HepG2 (cell line): ENCODE data around the gene GJB2. TPM values are rescaled to one million over a fixed set of nuclear protein-coding genes. Genes with fewer than 3 reads are reported as not detected.

Experiments used
- AKNA ChIP-seq: sonication (generic); formaldehyde crosslinking; IDR thresholded peaks from 2 replicates; pipeline ENCODE4 v1.4.0; 2020; ENCODE audit warnings: missing genetic modification reagents, borderline replicate concordance
- MEIS1 ChIP-seq: sonication (generic); formaldehyde crosslinking; IDR thresholded peaks from 2 replicates; pipeline ENCODE4 v1.9.0; 2021; ENCODE audit warnings: mild to moderate bottlenecking, missing genetic modification reagents, moderate library complexity, borderline replicate concordance
- TFAP4 ChIP-seq: sonication (generic); IDR thresholded peaks from 2 replicates; pipeline ENCODE4 v1.6.1; 2016; ENCODE audit warnings: low read depth, borderline replicate concordance
- ZBTB34 ChIP-seq: sonication (generic); formaldehyde crosslinking; IDR thresholded peaks from 2 replicates; pipeline ENCODE4 v1.8.0; 2022; ENCODE audit warnings: mild to moderate bottlenecking, missing genetic modification reagents
- polyA plus RNA-seq, 8 experiments: library from polyadenylated mRNA; depleted of rRNA in 3 of 8; stranded (reverse) in 7 of 8; unstranded in 1 of 8; fragments of >200 nt; fragmentation: Illumina TruSeq in 4 of 8; extraction: Trizol in 4 of 8; gene quantifications; 2 replicates each; pipeline versions ENCODE4 v1.2.1 to v1.2.3, GENCODE V29; 2011 to 2016; ENCODE audit warnings: low read depth in 4 of 8, missing spikeins in 1 of 8, mixed read lengths in 1 of 8; ENCODE audit not compliant: insufficient read depth in 1 of 8
- total RNA-seq, 5 experiments: library from RNA; depleted of rRNA; stranded (reverse); fragments of >200 nt; fragmentation: Illumina TruSeq; extraction: Trizol; gene quantifications; 2 replicates each; pipeline ENCODE4 v1.2.3, GENCODE V29; 2016; ENCODE audit warnings: low read depth in 1 of 5
- TF ChIP-seq, protein P1 (sequence below): sonication (generic); formaldehyde crosslinking; IDR thresholded peaks from 2 replicates; pipeline ENCODE4 v1.4.0; 2020; ENCODE audit warnings: missing genetic modification reagents

The GJB2 gene
- total and polyA plus RNA-seq, 2 of the 13 experiments (the other 11 are each of a cell fraction or from before 2014, with no cell fraction given) = 0.15 to 0.18 TPM

- TF ChIP-seq TFAP4 (no peak), AKNA (no peak), ZBTB34 (no peak), MEIS1 (CRISPR knock-in tag) (no peak)
- TF ChIP-seq, protein P1, sequence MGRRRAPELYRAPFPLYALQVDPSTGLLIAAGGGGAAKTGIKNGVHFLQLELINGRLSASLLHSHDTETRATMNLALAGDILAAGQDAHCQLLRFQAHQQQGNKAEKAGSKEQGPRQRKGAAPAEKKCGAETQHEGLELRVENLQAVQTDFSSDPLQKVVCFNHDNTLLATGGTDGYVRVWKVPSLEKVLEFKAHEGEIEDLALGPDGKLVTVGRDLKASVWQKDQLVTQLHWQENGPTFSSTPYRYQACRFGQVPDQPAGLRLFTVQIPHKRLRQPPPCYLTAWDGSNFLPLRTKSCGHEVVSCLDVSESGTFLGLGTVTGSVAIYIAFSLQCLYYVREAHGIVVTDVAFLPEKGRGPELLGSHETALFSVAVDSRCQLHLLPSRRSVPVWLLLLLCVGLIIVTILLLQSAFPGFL (CRISPR knock-in tag) = no peak
Measured at GRCh38 chr13:20190076-20190475, 2.7 kb downstream of the GJB2 start (continued).
